Measurements from ENCODE around the gene CC2D2B. TPM values are rescaled to one million over a fixed set of nuclear protein-coding genes. Genes with fewer than 3 reads are reported as not detected.
"Not testable (repeated sequence)": the region's sequence is repeated elsewhere in the genome, so short reads cannot be mapped to it uniquely, and the experiment has no call there.

Gene CC2D2B
- total RNA-seq, 1 donor from 2014 or later, result 0.77 TPM

DNA sequence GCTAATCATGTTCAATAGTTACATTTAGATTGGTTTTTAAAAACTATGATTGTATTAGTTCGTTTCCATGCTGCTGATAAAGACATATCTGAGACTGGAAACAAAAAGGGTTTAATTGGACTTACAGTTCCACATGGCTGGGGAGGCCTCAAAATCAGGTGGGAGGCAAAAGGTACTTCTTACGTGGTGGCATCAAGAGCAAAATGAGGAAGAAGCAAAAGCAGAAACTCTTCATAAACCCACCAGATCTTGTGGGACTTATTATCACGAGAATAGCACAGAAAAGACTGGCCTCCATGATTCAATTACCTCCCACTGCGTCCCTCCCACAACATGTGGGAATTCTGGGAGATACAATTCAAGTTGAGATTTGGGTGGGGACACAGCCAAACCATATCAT lies 34.1 kb upstream of the CC2D2B start:
- no peak for DNase-seq (ENCODE audit: low spot score, unreplicated experiment)
- TF ChIP-seq, protein P1, sequence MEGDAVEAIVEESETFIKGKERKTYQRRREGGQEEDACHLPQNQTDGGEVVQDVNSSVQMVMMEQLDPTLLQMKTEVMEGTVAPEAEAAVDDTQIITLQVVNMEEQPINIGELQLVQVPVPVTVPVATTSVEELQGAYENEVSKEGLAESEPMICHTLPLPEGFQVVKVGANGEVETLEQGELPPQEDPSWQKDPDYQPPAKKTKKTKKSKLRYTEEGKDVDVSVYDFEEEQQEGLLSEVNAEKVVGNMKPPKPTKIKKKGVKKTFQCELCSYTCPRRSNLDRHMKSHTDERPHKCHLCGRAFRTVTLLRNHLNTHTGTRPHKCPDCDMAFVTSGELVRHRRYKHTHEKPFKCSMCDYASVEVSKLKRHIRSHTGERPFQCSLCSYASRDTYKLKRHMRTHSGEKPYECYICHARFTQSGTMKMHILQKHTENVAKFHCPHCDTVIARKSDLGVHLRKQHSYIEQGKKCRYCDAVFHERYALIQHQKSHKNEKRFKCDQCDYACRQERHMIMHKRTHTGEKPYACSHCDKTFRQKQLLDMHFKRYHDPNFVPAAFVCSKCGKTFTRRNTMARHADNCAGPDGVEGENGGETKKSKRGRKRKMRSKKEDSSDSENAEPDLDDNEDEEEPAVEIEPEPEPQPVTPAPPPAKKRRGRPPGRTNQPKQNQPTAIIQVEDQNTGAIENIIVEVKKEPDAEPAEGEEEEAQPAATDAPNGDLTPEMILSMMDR (IDR thresholded peaks at IDR 0.05; ENCODE audit: unreplicated experiment), result no peak
- H3K4me3 Mint-ChIP-seq (ENCODE audit: low read depth), result no peak overlapping the region
- no peaks in the 10 kb centered on the region for H3K27me3 Mint-ChIP-seq
- no peak overlapping the region for H3K27ac Mint-ChIP-seq
- peaks cover 4% of the 10 kb centered on the region for H3K4me1 Mint-ChIP-seq (ENCODE audit: low read depth)
- H3K36me3 Mint-ChIP-seq (ENCODE audit: insufficient read depth), result peaks cover 35% of the 10 kb centered on the region
- H3K9me3 Mint-ChIP-seq (ENCODE audit: low read depth), result peaks cover 15% of the 10 kb centered on the region

- H3K9me3 Mint-ChIP-seq (ENCODE audit: low read depth), result peaks cover 15% of the 10 kb centered on the region
- not testable (repeated sequence) for H3K4me1 Mint-ChIP-seq (ENCODE audit: low read depth); H3K4me3 Mint-ChIP-seq (ENCODE audit: low read depth); H3K27ac Mint-ChIP-seq; H3K27me3 Mint-ChIP-seq; DNase-seq (ENCODE audit: low spot score, unreplicated experiment)
- peaks cover 39% of the 10 kb centered on the region for H3K36me3 Mint-ChIP-seq (ENCODE audit: insufficient read depth)
Observed at GRCh38 chr10:95874783-95875182, 33.0 kb upstream of the CC2D2B start.

DNA sequence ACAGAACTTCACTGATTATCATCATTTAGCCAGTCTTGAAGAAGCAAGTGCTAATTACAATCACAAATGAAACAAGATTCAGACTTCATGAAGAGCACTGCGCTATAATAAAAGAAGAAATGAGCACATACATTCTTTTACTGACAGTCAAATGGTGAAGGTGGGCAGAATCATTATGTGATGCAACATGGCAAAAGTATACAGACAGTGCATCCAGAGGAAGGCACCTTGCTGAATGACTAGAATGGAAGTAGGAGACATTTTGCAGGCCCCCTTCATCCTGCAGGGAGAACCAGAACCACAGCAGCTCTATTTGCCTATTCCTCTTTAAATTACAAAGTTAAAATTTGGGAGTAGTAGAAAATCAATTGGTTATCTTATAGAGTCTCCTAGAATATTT lies 31.0 kb upstream of the CC2D2B start:
- H3K4me1 Mint-ChIP-seq (ENCODE audit: low read depth), result peaks cover 4% of the 10 kb centered on the region
- no peaks in the 10 kb centered on the region for H3K27me3 Mint-ChIP-seq
- peaks cover 41% of the 10 kb centered on the region for H3K36me3 Mint-ChIP-seq (ENCODE audit: insufficient read depth)
- DNase-seq (ENCODE audit: low spot score, unreplicated experiment), result no peak
- H3K27ac Mint-ChIP-seq, result no peak overlapping the region
- TF ChIP-seq, protein P1 (IDR thresholded peaks at IDR 0.05; ENCODE audit: unreplicated experiment), result no peak
- H3K4me3 Mint-ChIP-seq (ENCODE audit: low read depth), result no peak overlapping the region
- peaks cover 15% of the 10 kb centered on the region for H3K9me3 Mint-ChIP-seq (ENCODE audit: low read depth)

DNA sequence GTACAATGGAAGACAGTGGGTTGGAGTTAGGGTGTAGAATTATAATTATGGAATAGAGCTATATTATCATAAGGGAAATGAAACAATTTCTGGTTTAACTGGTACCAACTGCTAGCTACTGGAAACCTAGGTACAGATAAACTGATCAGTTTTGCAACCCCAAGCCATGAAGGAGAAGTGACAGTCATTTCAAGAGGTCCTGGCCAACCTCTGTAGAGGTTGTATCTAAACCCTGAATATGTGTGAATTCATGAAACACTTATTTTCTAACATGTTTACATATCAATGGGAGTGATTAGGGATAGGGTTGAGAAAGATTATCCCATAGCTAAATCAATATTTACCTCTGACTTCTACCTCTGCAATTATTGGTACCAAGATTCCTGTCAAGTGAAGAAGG lies 29.9 kb upstream of the CC2D2B start:
- no peak overlapping the region for H3K27ac Mint-ChIP-seq
- H3K27me3 Mint-ChIP-seq, result no peaks in the 10 kb centered on the region
- H3K4me3 Mint-ChIP-seq (ENCODE audit: low read depth), result no peak overlapping the region
- peaks cover 4% of the 10 kb centered on the region for H3K4me1 Mint-ChIP-seq (ENCODE audit: low read depth)
- TF ChIP-seq, protein P1 (IDR thresholded peaks at IDR 0.05; ENCODE audit: unreplicated experiment), result no peak
- peaks cover 41% of the 10 kb centered on the region for H3K36me3 Mint-ChIP-seq (ENCODE audit: insufficient read depth)
- peaks cover 15% of the 10 kb centered on the region for H3K9me3 Mint-ChIP-seq (ENCODE audit: low read depth)
- no peak for DNase-seq (ENCODE audit: low spot score, unreplicated experiment)

- DNase-seq (ENCODE audit: low spot score, unreplicated experiment), result no peak
- peaks cover 4% of the 10 kb centered on the region for H3K9me3 Mint-ChIP-seq (ENCODE audit: low read depth)
Observed at GRCh38 chr10:95880704-95881103, 27.1 kb upstream of the CC2D2B start.

GRCh38 chr10:95881316-95881715 lies 26.5 kb upstream of the CC2D2B start:
- peaks cover 2% of the 10 kb centered on the region for H3K9me3 Mint-ChIP-seq (ENCODE audit: low read depth)
- H3K4me1 Mint-ChIP-seq (ENCODE audit: low read depth), result peaks cover 4% of the 10 kb centered on the region
- no peaks in the 10 kb centered on the region for H3K27me3 Mint-ChIP-seq
- TF ChIP-seq, protein P1 (IDR thresholded peaks at IDR 0.05; ENCODE audit: unreplicated experiment), result no peak
- no peak overlapping the region for H3K4me3 Mint-ChIP-seq (ENCODE audit: low read depth)
- no peak overlapping the region for H3K27ac Mint-ChIP-seq
- no peak for DNase-seq (ENCODE audit: low spot score, unreplicated experiment)
- H3K36me3 Mint-ChIP-seq (ENCODE audit: insufficient read depth), result peaks cover 18% of the 10 kb centered on the region

More at GRCh38 chr10:95880704-95881103, 27.1 kb upstream of the CC2D2B start:
- peaks cover 4% of the 10 kb centered on the region for H3K4me1 Mint-ChIP-seq (ENCODE audit: low read depth)
- H3K27me3 Mint-ChIP-seq, result no peaks in the 10 kb centered on the region
- H3K36me3 Mint-ChIP-seq (ENCODE audit: insufficient read depth), result peaks cover 19% of the 10 kb centered on the region
- no peak overlapping the region for H3K27ac Mint-ChIP-seq
- H3K4me3 Mint-ChIP-seq (ENCODE audit: low read depth), result no peak overlapping the region
- TF ChIP-seq, protein P1 (IDR thresholded peaks at IDR 0.05; ENCODE audit: unreplicated experiment), result no peak

All from progenitor cell of endocrine pancreas (in vitro differentiated cells).